Measurements from ENCODE around the gene DHRS11. TPM values are rescaled to one million over a fixed set of nuclear protein-coding genes. Genes with fewer than 3 reads are reported as not detected.

The DHRS11 gene
- 5.4 to 10.6 TPM (median 8.8 TPM) in 5 replicates for total RNA-seq (2022; extraction: Qiagen RNA extraction)

GRCh38 chr17:36591434-36592315, at the start of gene DHRS11:
TSS of gene DHRS11 (plus strand) at chr17:36591879. CDS start at chr17:36592010, 131 bp downstream.

GRCh38 chr17:36544307-36545076, 47.2 kb upstream of the DHRS11 start, which contains the start of gene GGNBP2:
TSS of gene GGNBP2 (plus strand) at chr17:36544919. CDS start at chr17:36545725, 806 bp downstream.

GRCh38 chr17:36601303-36602029, 9.8 kb downstream of the DHRS11 start, which contains the start of gene MRM1:
TSS of gene MRM1 (plus strand) at chr17:36601583. CDS start at chr17:36601811, 228 bp downstream.

Other genes starting within 250 kb of the DHRS11 start
- gene TBC1D3H, start 203.4 kb upstream of the DHRS11 start, total RNA-seq (2022; extraction: Qiagen RNA extraction) = not detected in 5 replicates
- gene ZNHIT3, start 105.2 kb upstream of the DHRS11 start, total RNA-seq (2022; extraction: Qiagen RNA extraction) = 81.1 to 88.2 TPM (median 82.9 TPM) in 5 replicates
- 52.3 to 68.3 TPM (median 60.5 TPM) in 5 replicates for gene MYO19, start 57.0 kb upstream of the DHRS11 start, total RNA-seq (2022; extraction: Qiagen RNA extraction)
- 22.8 to 30.4 TPM (median 25.1 TPM) in 5 replicates for gene PIGW, start 56.9 kb upstream of the DHRS11 start, total RNA-seq (2022; extraction: Qiagen RNA extraction)
- gene GGNBP2, start 47.0 kb upstream of the DHRS11 start, total RNA-seq (2022; extraction: Qiagen RNA extraction) = 54.4 to 68.7 TPM (median 62.3 TPM) in 5 replicates
- 14.1 to 20.5 TPM (median 19.6 TPM) in 5 replicates for gene MRM1, start 9.7 kb downstream of the DHRS11 start, total RNA-seq (2022; extraction: Qiagen RNA extraction)

Measured in A549 treated with CORT108297 at 1 μM for 4 hours (cell line).